GM12801 (cell line): ENCODE data around the gene ZFAND2B.

ENCODE experiments used
- CTCF ChIP-seq: IDR thresholded peaks from one replicate; pipeline ENCODE4 v1.5.1; 2011; ENCODE audit warnings: control low read depth; ENCODE audit not compliant: insufficient read length; ENCODE audit errors: extremely low read depth

The ZFAND2B gene

DNA sequence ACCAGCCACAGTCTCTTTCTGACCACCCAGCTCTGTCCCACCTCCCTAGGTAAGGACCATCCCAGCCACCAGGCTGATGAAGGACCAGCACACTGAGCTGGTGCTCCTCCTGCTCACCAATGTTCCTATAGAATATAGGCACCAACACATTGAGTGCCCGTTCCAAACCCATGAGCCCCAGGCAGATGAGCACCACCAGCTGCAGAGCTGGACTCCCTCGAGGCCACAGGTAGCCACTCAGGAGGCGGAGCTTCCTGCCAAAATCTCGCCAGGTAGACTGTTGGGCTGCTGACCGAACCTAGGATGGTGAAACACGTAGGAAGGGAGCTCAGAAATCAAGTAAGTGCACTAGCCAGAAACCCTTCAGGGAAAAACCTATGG, 9.9 kb downstream of the ZFAND2B start:
- no peak for TF ChIP-seq CTCF

GRCh38 chr2:219218217-219218731, 11.7 kb downstream of the ZFAND2B start:
- TF ChIP-seq CTCF: no peak

- no peak for TF ChIP-seq CTCF
Observed at GRCh38 chr2:219218732-219219701, 12.4 kb downstream of the ZFAND2B start, which contains the start of gene ABCB6. ABCB6 (minus strand) TSS chr2:219218958; CDS start chr2:219218673, 285 bp downstream.

GRCh38 chr2:219219784-219220532, 13.4 kb downstream of the ZFAND2B start:
- no peak for TF ChIP-seq CTCF

GRCh38 chr2:219220652-219221402, 14.2 kb downstream of the ZFAND2B start:
- no peak for TF ChIP-seq CTCF

DNA sequence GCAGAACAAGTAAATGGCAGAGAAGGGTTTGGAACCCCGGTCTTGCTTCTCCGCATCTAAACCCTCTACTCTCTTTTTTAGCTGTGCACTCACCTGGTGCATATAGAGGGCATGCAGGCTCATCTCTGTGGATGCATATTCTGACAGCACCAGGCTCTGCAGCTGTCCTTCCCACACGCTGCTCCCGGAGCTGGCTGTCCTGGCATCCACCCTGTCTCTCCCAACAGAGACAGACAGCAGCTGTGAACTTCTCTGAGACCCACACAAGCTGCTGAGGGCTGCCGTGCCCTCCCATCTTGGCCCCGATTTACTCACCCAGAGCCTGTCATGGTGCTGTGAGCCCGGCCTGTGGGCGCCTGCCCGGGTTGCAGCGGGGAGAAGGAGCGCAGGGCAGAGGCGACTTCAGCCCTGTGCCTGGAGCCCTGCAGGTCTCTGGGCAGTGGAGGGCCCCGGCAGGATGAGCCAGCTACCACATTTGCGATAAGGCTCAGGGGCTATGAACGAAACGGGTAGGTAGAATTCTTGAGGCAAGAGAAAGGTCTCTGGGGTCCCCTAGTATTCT, 15.5 kb downstream of the ZFAND2B start:
- no peak for TF ChIP-seq CTCF
